Ishikawa (cell line): Measurements from ENCODE around the gene SYNDIG1.

Source experiments
- CEBPB ChIP-seq: IDR thresholded peaks from 2 replicates; pipeline ENCODE4 v1.6.1; 2012
- CREB1 ChIP-seq: IDR thresholded peaks from 2 replicates; pipeline ENCODE4 v1.6.1; 2012; ENCODE audit warnings: low read depth
- EGR1 ChIP-seq: IDR thresholded peaks from 2 replicates; pipeline ENCODE4 v1.6.1; 2012
- EP300 ChIP-seq: IDR thresholded peaks from 2 replicates; pipeline ENCODE4 v1.6.1; 2012; ENCODE audit warnings: borderline replicate concordance
- FOXM1 ChIP-seq: IDR thresholded peaks from 2 replicates; pipeline ENCODE4 v1.6.1; 2012; ENCODE audit warnings: low read depth, borderline replicate concordance
- NFIC ChIP-seq: IDR thresholded peaks from 2 replicates; pipeline ENCODE4 v1.6.1; 2012
- RAD21 ChIP-seq: IDR thresholded peaks from 2 replicates; pipeline ENCODE4 v1.6.1; 2012; ENCODE audit warnings: low read depth
- REST ChIP-seq: IDR thresholded peaks from 2 replicates; pipeline ENCODE4 v1.6.1; 2012; ENCODE audit warnings: low read depth, mild to moderate bottlenecking
- TAF1 ChIP-seq: IDR thresholded peaks from 2 replicates; pipeline ENCODE4 v1.6.1; 2012; ENCODE audit warnings: low read depth, mild to moderate bottlenecking
- TCF12 ChIP-seq: IDR thresholded peaks from 2 replicates; pipeline ENCODE4 v1.6.1; 2012; ENCODE audit warnings: low read depth
- TEAD4 ChIP-seq: IDR thresholded peaks from 2 replicates; pipeline ENCODE4 v1.6.1; 2012
- YY1 ChIP-seq: IDR thresholded peaks from 2 replicates; pipeline ENCODE4 v1.6.1; 2012; ENCODE audit warnings: low read depth
- ZBTB7A ChIP-seq: IDR thresholded peaks from 2 replicates; pipeline ENCODE4 v1.6.1; 2012; ENCODE audit warnings: low read depth
- TF ChIP-seq, protein P1 (sequence below): IDR thresholded peaks from 2 replicates; pipeline ENCODE4 v1.6.1; 2012
- TF ChIP-seq, protein P2 (sequence below): IDR thresholded peaks from 2 replicates; pipeline ENCODE4 v1.6.1; 2012

The SYNDIG1 gene

GRCh38 chr20:24609757-24610156 lies 140.3 kb downstream of the SYNDIG1 start:
- TF ChIP-seq CEBPB (no peak), EP300 (no peak)

DNA sequence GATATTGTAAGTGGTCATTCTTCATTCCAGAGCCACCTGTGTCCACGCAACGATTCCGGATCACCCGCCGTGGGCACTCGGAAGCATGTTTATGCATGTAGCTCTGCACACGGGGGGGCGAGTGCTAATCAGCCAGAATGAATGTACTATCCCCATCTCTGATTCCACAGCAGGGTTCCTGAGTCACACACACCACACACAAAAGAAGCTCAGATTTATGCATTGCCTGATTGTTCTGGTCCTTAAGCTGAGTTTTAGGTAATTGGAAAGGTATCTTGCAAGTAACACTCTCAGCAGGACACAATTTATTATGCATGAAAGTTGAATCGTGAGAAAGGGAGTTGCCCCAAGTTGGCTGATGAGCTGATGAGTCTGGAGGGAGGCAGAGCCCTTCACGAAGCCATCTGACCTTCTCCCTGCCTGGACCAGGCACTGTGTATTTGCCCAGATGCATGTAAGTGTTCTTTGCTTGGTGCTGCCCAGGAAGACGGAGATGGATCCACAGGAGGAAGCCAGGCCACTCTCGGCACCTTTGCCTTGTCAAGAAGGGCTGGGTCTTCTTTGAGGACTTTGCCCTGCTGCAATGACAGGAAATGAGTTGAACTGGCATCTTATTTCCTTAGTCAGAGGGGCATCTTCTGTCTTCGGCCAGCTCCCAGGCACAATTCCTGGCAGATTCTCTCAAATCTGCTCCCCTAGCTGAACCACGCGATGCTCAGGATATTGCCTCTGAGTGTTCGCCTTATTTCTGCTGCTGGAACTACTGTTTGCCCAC lies 141.1 kb downstream of the SYNDIG1 start:
- TF ChIP-seq ZBTB7A (no peak), NFIC (peak; percentile 58; the same call in 1 of the 2 replicates), TCF12 (peak; percentile 87; the same call in 1 of the 2 replicates), TEAD4 (peak; percentile 74), CEBPB (no peak; the same call in 1 of the 2 replicates), CREB1 (no peak), YY1 (peak; percentile 44; the same call in 1 of the 2 replicates), REST (no peak), RAD21 (no peak), FOXM1 (peak; percentile 58; the same call in 1 of the 2 replicates), EP300 (peak; percentile 86)
- TF ChIP-seq, protein P1, sequence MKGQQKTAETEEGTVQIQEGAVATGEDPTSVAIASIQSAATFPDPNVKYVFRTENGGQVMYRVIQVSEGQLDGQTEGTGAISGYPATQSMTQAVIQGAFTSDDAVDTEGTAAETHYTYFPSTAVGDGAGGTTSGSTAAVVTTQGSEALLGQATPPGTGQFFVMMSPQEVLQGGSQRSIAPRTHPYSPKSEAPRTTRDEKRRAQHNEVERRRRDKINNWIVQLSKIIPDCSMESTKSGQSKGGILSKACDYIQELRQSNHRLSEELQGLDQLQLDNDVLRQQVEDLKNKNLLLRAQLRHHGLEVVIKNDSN: no peak
- TF ChIP-seq, protein P2, sequence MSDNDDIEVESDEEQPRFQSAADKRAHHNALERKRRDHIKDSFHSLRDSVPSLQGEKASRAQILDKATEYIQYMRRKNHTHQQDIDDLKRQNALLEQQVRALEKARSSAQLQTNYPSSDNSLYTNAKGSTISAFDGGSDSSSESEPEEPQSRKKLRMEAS: no peak

DNA sequence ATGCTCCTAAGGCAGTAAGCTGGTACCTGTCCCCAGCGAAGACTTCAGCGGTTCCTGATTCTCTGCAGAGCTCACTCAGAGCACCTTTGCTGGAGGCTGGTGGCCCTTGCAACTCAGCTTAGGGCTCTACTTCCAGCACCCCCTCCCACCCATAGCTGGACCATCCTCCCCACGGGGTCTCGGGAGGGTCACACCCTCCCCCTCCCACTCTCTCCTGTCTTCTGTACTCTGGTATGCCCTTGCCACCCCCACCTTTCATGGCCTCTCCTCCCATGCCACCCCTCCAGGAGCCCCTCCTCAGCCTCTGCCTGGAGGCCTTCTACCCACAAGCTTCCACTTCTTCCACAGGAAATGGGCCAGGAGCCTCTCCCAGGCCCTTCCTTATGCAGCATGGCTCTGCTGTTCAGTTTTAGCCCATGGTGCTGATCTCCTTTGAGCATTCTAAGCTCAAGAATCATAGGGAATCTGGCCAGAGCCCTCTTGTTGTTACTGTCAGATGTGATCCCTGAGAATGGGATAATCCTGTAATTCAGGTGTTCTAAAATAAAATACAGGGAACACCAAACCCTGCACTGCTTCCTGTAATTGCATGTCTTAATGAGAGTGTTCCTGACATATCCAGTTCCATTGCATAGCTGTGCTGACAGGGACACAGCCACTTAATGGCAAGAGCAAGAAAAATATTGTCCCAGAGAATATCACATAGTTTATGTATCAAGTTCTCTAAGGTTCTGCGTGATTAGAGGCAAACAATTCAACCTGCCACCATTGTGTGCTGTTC lies 142.1 kb downstream of the SYNDIG1 start:
- TF ChIP-seq CREB1: no peak
- no peak for TF ChIP-seq NFIC
- no peak for TF ChIP-seq EP300
- TF ChIP-seq, protein P2: no peak
- no peak for TF ChIP-seq TEAD4
- no peak for TF ChIP-seq EGR1
- TF ChIP-seq FOXM1: no peak
- no peak for TF ChIP-seq CEBPB
- no peak for TF ChIP-seq RAD21
- TF ChIP-seq, protein P1: no peak
- TF ChIP-seq REST: no peak
- TF ChIP-seq TCF12: no peak
- no peak for TF ChIP-seq ZBTB7A
- TF ChIP-seq YY1: no peak
- TF ChIP-seq TAF1: no peak

DNA sequence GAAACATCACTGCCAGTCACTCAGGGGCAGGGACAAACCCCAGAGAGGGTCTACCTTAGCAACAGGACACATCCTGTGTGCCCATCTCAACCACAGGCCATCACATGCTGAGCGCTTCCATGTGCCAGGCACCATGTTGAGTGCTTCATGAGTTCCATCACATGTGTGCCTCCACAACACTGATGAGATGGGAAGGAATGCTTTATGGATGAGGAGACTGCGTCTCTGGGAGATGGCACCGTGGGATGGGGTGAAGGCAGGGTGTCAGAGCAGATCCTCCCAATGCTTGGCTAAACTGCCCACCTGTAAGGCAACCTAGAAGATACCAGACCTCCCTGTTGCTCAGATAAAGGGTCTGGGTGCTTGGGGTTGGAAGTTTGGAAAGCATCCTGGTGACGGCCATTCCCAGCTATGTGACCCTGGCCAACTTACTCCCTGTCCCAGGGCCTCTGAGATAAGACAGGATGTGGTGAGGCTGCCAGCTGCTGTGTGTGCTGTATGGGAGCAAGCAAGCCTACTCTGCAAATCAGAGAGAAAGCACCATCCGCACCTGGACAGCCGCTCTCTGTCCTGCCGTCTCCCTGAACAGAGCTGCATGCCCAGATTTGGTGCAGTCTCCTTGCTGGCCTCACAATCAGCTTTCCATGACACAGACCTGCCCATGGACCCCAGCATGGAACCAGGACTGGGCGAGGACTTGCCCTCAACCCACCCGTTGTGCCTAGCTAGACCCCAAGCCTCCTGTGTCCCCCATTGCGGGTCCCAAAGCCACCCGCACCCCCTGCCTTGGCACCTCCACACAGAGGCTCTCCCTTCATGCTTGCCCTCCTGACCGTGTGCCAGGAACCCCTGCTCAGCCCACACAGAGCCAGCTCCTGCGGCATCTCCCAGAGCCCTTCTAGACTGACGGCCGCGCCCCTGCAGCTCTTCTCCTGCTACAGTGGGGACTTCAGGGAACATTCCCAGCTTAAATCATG lies 143.7 kb downstream of the SYNDIG1 start:
- TF ChIP-seq, protein P1: no peak
- TF ChIP-seq REST: no peak
- no peak for TF ChIP-seq NFIC
- no peak for TF ChIP-seq TEAD4
- no peak for TF ChIP-seq TAF1
- TF ChIP-seq, protein P2: no peak
- no peak for TF ChIP-seq RAD21
